Endothelial cell of umbilical vein (primary cell): ENCODE data around the gene ZNF460. TPM values are rescaled to one million over a fixed set of nuclear protein-coding genes. Genes with fewer than 3 reads are reported as not detected.
A peak's percentile ranks its signal among the peaks of the same experiment; 100 is the strongest.

Experiments
- BruUV-seq: library from RNA; stranded (reverse); fragments of 400-500 nt; replicated peaks from 2 replicates; lab custom pipeline; 2021; lab: Mats Ljungman, UMichigan
- CTCF ChIA-PET: fragments of 300-600, 350-600 bp; sonication (Branson Sonifier 250); formaldehyde crosslinking; loops from one replicate; lab custom pipeline; 2021; ENCODE audit warnings: antibody characterized with exemption, inconsistent platforms; lab: Charles Lee
- POLR2A ChIA-PET: fragments of 300-600, 350-600 bp; sonication (Branson Sonifier 250); formaldehyde crosslinking; loops from one replicate; lab custom pipeline; 2021; ENCODE audit warnings: antibody characterized with exemption, inconsistent platforms; lab: Charles Lee
- DNase-seq: peaks from one replicate; pipeline ENCODE4 v3.0.0-alpha.2; 2011; ENCODE audit warnings: low read depth, low spot score
- FAIRE-seq: peaks from 2 replicates; lab custom pipeline; 2011; peaks lifted over from hg19 to GRCh38; lab: Jason Lieb, UNC
- H2AFZ ChIP-seq: 2 replicates; pipeline ENCODE4 v1.6.0; 2012; ENCODE audit warnings: low read depth, low read length, control low read depth, inconsistent platforms
- H3K27ac ChIP-seq: 2 replicates; pipeline ENCODE4 v1.5.1; 2011; ENCODE audit warnings: low read depth, mild to moderate bottlenecking, control low read depth, low read length, moderate library complexity; ENCODE audit not compliant: insufficient read depth
- H3K27me3 ChIP-seq, 2 experiments: 2 replicates each; pipeline versions ENCODE4 v1.6.0 to v1.6.1; 2011; ENCODE audit warnings: low read length in 2 of 2, mixed read lengths in 1 of 2; ENCODE audit not compliant: control insufficient read depth in 2 of 2, insufficient read depth in 2 of 2
- H3K36me3 ChIP-seq, 2 experiments: 2 replicates in 1 of 2; 3 replicates in 1 of 2; pipeline ENCODE4 v1.5.1; 2011; ENCODE audit warnings: low read length in 2 of 2, mild to moderate bottlenecking in 1 of 2, moderate library complexity in 1 of 2; ENCODE audit not compliant: control insufficient read depth in 2 of 2, insufficient read depth in 2 of 2; ENCODE audit errors: extremely low read depth in 1 of 2
- H3K4me1 ChIP-seq: 3 replicates; pipeline ENCODE4 v1.5.1; 2011; ENCODE audit warnings: mild to moderate bottlenecking, low read length; ENCODE audit not compliant: control insufficient read depth, insufficient read depth; ENCODE audit errors: extremely low read depth
- H3K4me2 ChIP-seq: 2 replicates; pipeline ENCODE4 v1.6.1; 2011; ENCODE audit warnings: low read length, control low read depth, mixed read lengths; ENCODE audit not compliant: insufficient read depth
- H3K4me3 ChIP-seq, 3 experiments: fragments of 200-600 bp in 1 of 3; sonication (generic), shearing (Covaris generic) in 1 of 3; replicated peaks in 1 of 3; 2 replicates each; pipeline ENCODE4 v1.5.1; 2011 to 2016; ENCODE audit warnings: control low read depth in 3 of 3, low read length in 3 of 3, mild to moderate bottlenecking in 2 of 3, inconsistent platforms in 1 of 3, low read depth in 1 of 3, moderate library complexity in 1 of 3; ENCODE audit not compliant: insufficient read depth in 1 of 3
- H3K79me2 ChIP-seq: 2 replicates; pipeline ENCODE4 v1.6.0; 2012; ENCODE audit warnings: low read length, inconsistent platforms; ENCODE audit not compliant: control insufficient read depth, insufficient read depth
- H3K9ac ChIP-seq: replicated peaks from 2 replicates; pipeline ENCODE3; 2011; ENCODE audit warnings: low read length, control low read depth; ENCODE audit not compliant: insufficient read depth; ENCODE audit errors: extremely low read depth
- H3K9me1 ChIP-seq: replicated peaks from 3 replicates; pipeline ENCODE4 v1.6.0; 2011; ENCODE audit warnings: mild to moderate bottlenecking, low read length; ENCODE audit not compliant: control insufficient read depth, insufficient read depth; ENCODE audit errors: extremely low read depth
- H3K9me3 ChIP-seq: replicated peaks from 2 replicates; pipeline ENCODE4 v1.5.1; 2012; ENCODE audit warnings: low read length, inconsistent platforms; ENCODE audit not compliant: control insufficient read depth, insufficient read depth
- H4K20me1 ChIP-seq: replicated peaks from 2 replicates; pipeline ENCODE3; 2011; ENCODE audit warnings: mild to moderate bottlenecking, low read length; ENCODE audit not compliant: control insufficient read depth, insufficient read depth; ENCODE audit errors: extremely low read depth
- FOS ChIP-seq: IDR thresholded peaks from 2 replicates; pipeline ENCODE4 v1.6.1; 2011; ENCODE audit warnings: mild to moderate bottlenecking, low read length, moderate library complexity, borderline replicate concordance; ENCODE audit not compliant: insufficient read depth
- MYC ChIP-seq: IDR thresholded peaks from one replicate; pipeline ENCODE4 v1.6.1; 2011; ENCODE audit warnings: mild to moderate bottlenecking, low read depth, low read length
- POLR2A ChIP-seq: IDR thresholded peaks from 2 replicates; pipeline ENCODE4 v1.6.1; 2012; ENCODE audit warnings: low read depth, mild to moderate bottlenecking, control low read depth, low read length
- dilution Hi-C: fragments of 300-500 bp; cut with MboI; formaldehyde crosslinking; loops from one replicate; pipeline ENCODE4 v1.15.0; 2019; ENCODE audit warnings: low sequenced_read_pairs; ENCODE audit not compliant: extremely low pct_ligation_motif_present
- intact Hi-C: fragments of 100-400 bp; cut with micrococcal nuclease; formaldehyde crosslinking; loops from one replicate; pipeline ENCODE4 v1.10.0; 2022
- polyA plus RNA-seq, 4 experiments: library from polyadenylated mRNA; depleted of rRNA in 3 of 4; stranded (reverse) in 3 of 4; unstranded in 1 of 4; fragments of >200 nt; gene quantifications; 2 replicates each; pipeline versions ENCODE4 v1.2.1 to v1.2.3, GENCODE V29; 2011 to 2012; ENCODE audit warnings: missing spikeins in 1 of 4
- total RNA-seq: library from RNA; stranded (reverse); gene quantifications from 2 replicates; pipeline ENCODE4 v1.2.3, GENCODE V29; 2021
- TF ChIP-seq, protein P1 (sequence below): IDR thresholded peaks from 2 replicates; pipeline ENCODE4 v1.6.1; 2011; ENCODE audit not compliant: insufficient read depth, insufficient read length

Gene ZNF460
- total and polyA plus RNA-seq, 2 donors (not counting 3 experiments of a cell fraction or from before 2014, with no cell fraction given), result 4.5 to 26.9 TPM

GRCh38 chr19:57240311-57241090 is 39.8 kb upstream of the ZNF460 start, which contains the start of gene ZNF805:
ZNF805 (plus strand) TSS chr19:57240632; CDS start chr19:57240892, 260 bp downstream.
- intact Hi-C loops, result loop anchor here (1.0 to 5.0 kb wide), 3 partner anchors 40 to 112 kb away; partner anchors contain the start of genes ZNF264, ZNF304 and ZNF460
- Histone ChIP-seq H3K4me1 (peaks cover 6% of the 10 kb centered on the region), H3K27ac (peak within 1 kb of the TSS; percentile 66), H3K79me2 (peaks cover 30% of the 10 kb centered on the region), H3K4me2 (peak within 1 kb of the TSS; percentile 95), H3K9me3 (no peaks in the 10 kb centered on the region), H3K36me3 (peaks cover 0 to 12% of the 10 kb centered on the region in 2 experiments), H3K4me3 (peak within 1 kb of the TSS; percentile 93 to 99 (median 96)), H3K9ac (peak within 1 kb of the TSS; percentile 87), H2AFZ (peak within 1 kb of the TSS; percentile 96), H4K20me1 (no peaks in the 10 kb centered on the region), H3K27me3 (no peaks in the 10 kb centered on the region), H3K9me1 (no peaks in the 10 kb centered on the region)
- dilution Hi-C loops, result no loop called here
- TF ChIP-seq, protein P1, sequence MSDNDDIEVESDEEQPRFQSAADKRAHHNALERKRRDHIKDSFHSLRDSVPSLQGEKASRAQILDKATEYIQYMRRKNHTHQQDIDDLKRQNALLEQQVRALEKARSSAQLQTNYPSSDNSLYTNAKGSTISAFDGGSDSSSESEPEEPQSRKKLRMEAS, result peak; percentile 72
- TF ChIP-seq POLR2A, result peak; percentile 44
- TF ChIP-seq FOS, result no peak
- POLR2A ChIA-PET, result interaction anchor here (0.7 kb wide), 1 partner anchor 10 kb away, joined by 4 read pairs; the partner anchor contains the start of gene AURKC
- DNase-seq (peak; percentile 95), FAIRE-seq (peak; percentile 99)
- TSS peak; percentile 52 for BruUV-seq
- CTCF ChIA-PET, result no interaction called here

DNA sequence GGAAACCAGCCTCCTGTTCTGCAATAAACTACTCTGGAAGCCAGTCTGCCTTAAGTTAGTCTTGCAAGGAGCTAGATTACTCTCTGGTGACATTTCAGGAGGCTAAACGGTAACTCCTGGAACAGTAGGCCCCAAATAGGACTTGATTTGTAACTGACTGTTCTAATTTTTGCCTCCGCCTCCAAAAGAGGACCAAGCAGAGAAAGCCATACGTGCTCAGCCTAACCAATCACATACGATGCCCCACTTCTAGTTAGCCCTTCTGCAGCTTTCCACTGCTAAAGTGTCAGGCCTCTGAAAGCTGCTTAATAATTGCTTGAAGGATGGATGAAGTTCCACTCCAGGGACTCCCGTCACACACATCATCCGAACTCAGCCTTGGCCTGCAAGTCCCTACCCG is 39.1 kb upstream of the ZNF460 start:
- H3K9me3 ChIP-seq, result no peaks in the 10 kb centered on the region
- DNase-seq (peak; percentile 32), FAIRE-seq (peak; percentile 35)
- no peaks in the 10 kb centered on the region for H3K9me1 ChIP-seq
- H4K20me1 ChIP-seq, result no peaks in the 10 kb centered on the region
- TF ChIP-seq MYC, result no peak
- H3K4me1 ChIP-seq, result peaks cover 6% of the 10 kb centered on the region
- intact Hi-C loops, result loop anchor here (5.0 kb wide), 1 partner anchor 111 kb away; the partner anchor contains the start of gene ZNF304
- peak overlapping the region; percentile 96 for H2AFZ ChIP-seq
- H3K79me2 ChIP-seq, result peaks cover 30% of the 10 kb centered on the region
- no peaks in the 10 kb centered on the region for H3K27me3 ChIP-seq
- peak overlapping the region; percentile 87 for H3K9ac ChIP-seq
- peaks cover 0 to 14% of the 10 kb centered on the region in 2 experiments for H3K36me3 ChIP-seq
- peak overlapping the region; percentile 66 for H3K27ac ChIP-seq
- dilution Hi-C loops, result no loop called here
- H3K4me3 ChIP-seq, result peak overlapping the region; percentile 93 to 99 (median 96)
- H3K4me2 ChIP-seq, result peak overlapping the region; percentile 95
- POLR2A ChIA-PET, result no interaction called here
- CTCF ChIA-PET, result no interaction called here
- no TSS peak for BruUV-seq
